Measurements from ENCODE around the gene KCNK17.

- TF ChIP-seq CTCF (IDR thresholded peaks at IDR 0.05) = no peak
- TF ChIP-seq EP300 (IDR thresholded peaks at IDR 0.05) = no peak
These were observed 59.2 kb downstream of the KCNK17 start for GRCh38 chr6:39254999-39255535.

All from sigmoid colon (tissue), 4 donors.